GM23338 (cell line): ENCODE measurements around the gene KCNQ1OT1. TPM values are rescaled to one million over a fixed set of nuclear protein-coding genes. Genes with fewer than 3 reads are reported as not detected.

Experiments
- ATAC-seq: fragments of 200-7000 bp; cut with Tn5 transposase; 3 replicates; pipeline ENCODE4 v1.9.1; 2020
- DNase-seq: peaks from one replicate; pipeline ENCODE4 v3.0.0-alpha.2; 2015; ENCODE audit warnings: low spot score
- H2AFZ ChIP-seq: fragments of 200-600 bp; sonication (generic); 2 replicates; pipeline ENCODE4 v1.8.0; 2016; ENCODE audit warnings: antibody characterized with exemption, mild to moderate bottlenecking, moderate library complexity
- H3F3A ChIP-seq: fragments of 200-600 bp; sonication (generic); replicated peaks from 2 replicates; pipeline ENCODE4 v1.8.0; 2017; ENCODE audit warnings: antibody characterized with exemption, mixed run types, low read depth
- H3K27ac ChIP-seq: fragments of 200-600 bp; sonication (generic); 2 replicates; pipeline ENCODE4 v1.6.1; 2016; ENCODE audit warnings: low read depth
- H3K27me3 ChIP-seq: fragments of 200-600 bp; sonication (generic); 2 replicates; pipeline ENCODE4 v1.8.0; 2016; ENCODE audit warnings: mild to moderate bottlenecking, mixed run types, moderate library complexity; ENCODE audit not compliant: insufficient read depth
- H3K36me3 ChIP-seq: fragments of 200-600 bp; sonication (generic); 2 replicates; pipeline ENCODE4 v1.8.0; 2016; ENCODE audit warnings: mild to moderate bottlenecking; ENCODE audit not compliant: insufficient read depth
- H3K4me1 ChIP-seq: fragments of 200-600 bp; sonication (generic); 2 replicates; pipeline ENCODE4 v1.8.0; 2016; ENCODE audit warnings: mild to moderate bottlenecking, moderate library complexity; ENCODE audit not compliant: insufficient read depth
- H3K4me2 ChIP-seq: fragments of 200-600 bp; sonication (generic); 2 replicates; pipeline ENCODE4 v1.7.1; 2017; ENCODE audit warnings: mixed run types
- H3K4me3 ChIP-seq: fragments of 200-600 bp; sonication (generic); 2 replicates; pipeline ENCODE4 v1.6.1; 2016; ENCODE audit warnings: mixed run types
- H3K79me2 ChIP-seq: fragments of 200-600 bp; sonication (generic); replicated peaks from 2 replicates; pipeline ENCODE4 v1.8.0; 2017; ENCODE audit warnings: mild to moderate bottlenecking; ENCODE audit not compliant: insufficient read depth
- H3K9me2 ChIP-seq: fragments of 200-600 bp; sonication (generic); 2 replicates; pipeline ENCODE4 v1.8.0; 2017; ENCODE audit not compliant: insufficient read depth
- H4K20me1 ChIP-seq: fragments of 200-600 bp; sonication (generic); replicated peaks from 2 replicates; pipeline ENCODE4 v1.8.0; 2017; ENCODE audit warnings: mild to moderate bottlenecking; ENCODE audit not compliant: insufficient read depth
- H3K27ac Mint-ChIP-seq: 2 replicates; pipeline ENCODE4 v1.8.0; 2020; ENCODE audit warnings: inconsistent platforms, mild to moderate bottlenecking, moderate library complexity, mixed read lengths
- H3K27me3 Mint-ChIP-seq: 3 replicates; pipeline ENCODE4 v1.8.0; 2022; ENCODE audit warnings: low read depth, mild to moderate bottlenecking, moderate library complexity, mixed read lengths, inconsistent platforms; ENCODE audit not compliant: insufficient read depth, poor library complexity
- H3K36me3 Mint-ChIP-seq: 3 replicates; pipeline ENCODE4 v1.8.0; 2021; ENCODE audit warnings: low read depth, mild to moderate bottlenecking, inconsistent platforms, moderate library complexity, mixed read lengths
- H3K4me1 Mint-ChIP-seq: 3 replicates; pipeline ENCODE4 v1.8.0; 2020; ENCODE audit warnings: mild to moderate bottlenecking, inconsistent platforms, mixed read lengths
- H3K4me3 Mint-ChIP-seq: 3 replicates; pipeline ENCODE4 v1.8.0; 2021; ENCODE audit warnings: moderate library complexity, mild to moderate bottlenecking, inconsistent platforms, mixed read lengths
- H3K9me3 Mint-ChIP-seq: 3 replicates; pipeline ENCODE4 v1.8.0; 2020; ENCODE audit warnings: moderate library complexity, mild to moderate bottlenecking, inconsistent platforms, mixed read lengths
- polyA plus RNA-seq: library from polyadenylated mRNA; unstranded; fragments of >200 nt; fragmentation: Nextera tagmentation; extraction: Ambion mirVana; gene quantifications from 2 replicates; pipeline ENCODE4 v1.2.1, GENCODE V29; 2016
- total RNA-seq: library from RNA; depleted of rRNA; stranded (reverse); fragments of >200 nt; shearing (Covaris generic); gene quantifications from 2 replicates; pipeline ENCODE4 v1.2.3, GENCODE V29; 2014
- TF ChIP-seq, protein P1 (sequence below): fragments of 250-450 bp; sonication (Bioruptor Pico); IDR thresholded peaks from 2 replicates; pipeline ENCODE4 v1.5.0; 2020; ENCODE audit warnings: mild to moderate bottlenecking, moderate library complexity

KCNQ1OT1 gene
- total and polyA plus RNA-seq, 2 experiments from 2014 or later: 1.5 to 4.2 TPM

GRCh38 chr11:2701230-2701629, 1.4 kb upstream of the KCNQ1OT1 start (continued):
- TF ChIP-seq, protein P1, sequence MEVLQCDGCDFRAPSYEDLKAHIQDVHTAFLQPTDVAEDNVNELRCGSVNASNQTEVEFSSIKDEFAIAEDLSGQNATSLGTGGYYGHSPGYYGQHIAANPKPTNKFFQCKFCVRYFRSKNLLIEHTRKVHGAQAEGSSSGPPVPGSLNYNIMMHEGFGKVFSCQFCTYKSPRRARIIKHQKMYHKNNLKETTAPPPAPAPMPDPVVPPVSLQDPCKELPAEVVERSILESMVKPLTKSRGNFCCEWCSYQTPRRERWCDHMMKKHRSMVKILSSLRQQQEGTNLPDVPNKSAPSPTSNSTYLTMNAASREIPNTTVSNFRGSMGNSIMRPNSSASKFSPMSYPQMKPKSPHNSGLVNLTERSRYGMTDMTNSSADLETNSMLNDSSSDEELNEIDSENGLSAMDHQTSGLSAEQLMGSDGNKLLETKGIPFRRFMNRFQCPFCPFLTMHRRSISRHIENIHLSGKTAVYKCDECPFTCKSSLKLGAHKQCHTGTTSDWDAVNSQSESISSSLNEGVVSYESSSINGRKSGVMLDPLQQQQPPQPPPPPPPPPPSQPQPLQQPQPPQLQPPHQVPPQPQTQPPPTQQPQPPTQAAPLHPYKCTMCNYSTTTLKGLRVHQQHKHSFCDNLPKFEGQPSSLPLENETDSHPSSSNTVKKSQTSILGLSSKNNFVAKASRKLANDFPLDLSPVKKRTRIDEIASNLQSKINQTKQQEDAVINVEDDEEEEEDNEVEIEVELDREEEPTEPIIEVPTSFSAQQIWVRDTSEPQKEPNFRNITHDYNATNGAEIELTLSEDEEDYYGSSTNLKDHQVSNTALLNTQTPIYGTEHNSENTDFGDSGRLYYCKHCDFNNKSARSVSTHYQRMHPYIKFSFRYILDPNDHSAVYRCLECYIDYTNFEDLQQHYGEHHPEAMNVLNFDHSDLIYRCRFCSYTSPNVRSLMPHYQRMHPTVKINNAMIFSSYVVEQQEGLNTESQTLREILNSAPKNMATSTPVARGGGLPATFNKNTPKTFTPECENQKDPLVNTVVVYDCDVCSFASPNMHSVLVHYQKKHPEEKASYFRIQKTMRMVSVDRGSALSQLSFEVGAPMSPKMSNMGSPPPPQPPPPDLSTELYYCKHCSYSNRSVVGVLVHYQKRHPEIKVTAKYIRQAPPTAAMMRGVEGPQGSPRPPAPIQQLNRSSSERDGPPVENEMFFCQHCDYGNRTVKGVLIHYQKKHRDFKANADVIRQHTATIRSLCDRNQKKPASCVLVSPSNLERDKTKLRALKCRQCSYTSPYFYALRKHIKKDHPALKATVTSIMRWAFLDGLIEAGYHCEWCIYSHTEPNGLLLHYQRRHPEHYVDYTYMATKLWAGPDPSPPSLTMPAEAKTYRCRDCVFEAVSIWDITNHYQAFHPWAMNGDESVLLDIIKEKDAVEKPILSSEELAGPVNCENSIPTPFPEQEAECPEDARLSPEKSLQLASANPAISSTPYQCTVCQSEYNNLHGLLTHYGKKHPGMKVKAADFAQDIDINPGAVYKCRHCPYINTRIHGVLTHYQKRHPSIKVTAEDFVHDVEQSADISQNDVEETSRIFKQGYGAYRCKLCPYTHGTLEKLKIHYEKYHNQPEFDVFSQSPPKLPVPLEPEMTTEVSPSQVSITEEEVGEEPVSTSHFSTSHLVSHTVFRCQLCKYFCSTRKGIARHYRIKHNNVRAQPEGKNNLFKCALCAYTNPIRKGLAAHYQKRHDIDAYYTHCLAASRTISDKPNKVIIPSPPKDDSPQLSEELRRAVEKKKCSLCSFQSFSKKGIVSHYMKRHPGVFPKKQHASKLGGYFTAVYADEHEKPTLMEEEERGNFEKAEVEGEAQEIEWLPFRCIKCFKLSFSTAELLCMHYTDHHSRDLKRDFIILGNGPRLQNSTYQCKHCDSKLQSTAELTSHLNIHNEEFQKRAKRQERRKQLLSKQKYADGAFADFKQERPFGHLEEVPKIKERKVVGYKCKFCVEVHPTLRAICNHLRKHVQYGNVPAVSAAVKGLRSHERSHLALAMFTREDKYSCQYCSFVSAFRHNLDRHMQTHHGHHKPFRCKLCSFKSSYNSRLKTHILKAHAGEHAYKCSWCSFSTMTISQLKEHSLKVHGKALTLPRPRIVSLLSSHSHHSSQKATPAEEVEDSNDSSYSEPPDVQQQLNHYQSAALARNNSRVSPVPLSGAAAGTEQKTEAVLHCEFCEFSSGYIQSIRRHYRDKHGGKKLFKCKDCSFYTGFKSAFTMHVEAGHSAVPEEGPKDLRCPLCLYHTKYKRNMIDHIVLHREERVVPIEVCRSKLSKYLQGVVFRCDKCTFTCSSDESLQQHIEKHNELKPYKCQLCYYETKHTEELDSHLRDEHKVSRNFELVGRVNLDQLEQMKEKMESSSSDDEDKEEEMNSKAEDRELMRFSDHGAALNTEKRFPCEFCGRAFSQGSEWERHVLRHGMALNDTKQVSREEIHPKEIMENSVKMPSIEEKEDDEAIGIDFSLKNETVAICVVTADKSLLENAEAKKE (CRISPR knock-in tag): no peak

- peak overlapping the region; percentile 70; the same call in 1 of the 2 replicates for H3K4me3 ChIP-seq
- peaks cover 21% of the 10 kb centered on the region for H3K9me3 Mint-ChIP-seq
- DNase-seq: peak; percentile 74
- peaks cover 30% of the 10 kb centered on the region for H3K4me1 ChIP-seq
- H3K27me3 ChIP-seq: peaks cover 36% of the 10 kb centered on the region
- peaks cover 36% of the 10 kb centered on the region for H3K36me3 Mint-ChIP-seq
- H3K4me1 Mint-ChIP-seq: peaks cover 51% of the 10 kb centered on the region
- H3K27ac Mint-ChIP-seq: no peak overlapping the region
- peak overlapping the region; percentile 84; the same call in 1 of the 2 replicates for H2AFZ ChIP-seq
- no peaks in the 10 kb centered on the region for H3K36me3 ChIP-seq
- H3K79me2 ChIP-seq: peaks cover 37% of the 10 kb centered on the region
- H4K20me1 ChIP-seq: peaks cover 3% of the 10 kb centered on the region; the same call in 1 of the 2 replicates
- no peaks in the 10 kb centered on the region for H3K9me2 ChIP-seq
- H3K27me3 Mint-ChIP-seq: peaks cover 47% of the 10 kb centered on the region
- peak; percentile 39 for ATAC-seq
- peak overlapping the region; percentile 80 for H3K4me3 Mint-ChIP-seq
- H3K27ac ChIP-seq: no peak overlapping the region
- TF ChIP-seq, protein P1 (CRISPR knock-in tag): no peak
- H3F3A ChIP-seq: no peaks in the 10 kb centered on the region
- peak overlapping the region; percentile 71 for H3K4me2 ChIP-seq
Observed at GRCh38 chr11:2700415-2701211, 819 bp upstream of the KCNQ1OT1 start.
